ENCODE data around the gene DSE.

The DSE gene

DNA sequence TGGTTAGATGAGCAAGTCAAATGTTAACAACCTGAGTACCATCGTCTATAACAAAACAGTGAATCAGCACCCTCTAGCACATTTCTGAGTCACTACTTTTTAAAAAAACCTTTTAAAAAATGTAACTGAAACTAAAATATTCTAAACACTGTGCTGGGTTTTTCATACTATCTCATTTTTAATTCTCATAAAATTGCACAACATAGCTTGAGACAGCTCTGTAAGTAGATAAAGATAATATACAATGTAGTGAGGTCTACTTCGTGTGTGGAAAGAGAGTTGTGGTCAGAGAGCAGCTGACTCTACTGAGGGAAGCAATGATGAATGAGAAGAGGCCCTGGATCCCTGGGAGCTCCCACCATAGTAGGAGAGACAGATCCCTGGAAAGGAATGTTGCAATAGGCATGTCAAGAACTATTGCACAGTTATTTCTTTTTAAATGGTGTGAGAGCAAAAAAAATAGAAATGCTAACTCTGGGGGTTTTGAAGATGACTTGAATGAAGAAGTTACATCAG, 76.8 kb downstream of the DSE start:
- Histone ChIP-seq H3K9ac (ENCODE audit: low read depth, low read length) (no peak overlapping the region), H3K4me3 (ENCODE audit: low read length) (no peak overlapping the region), H3K27me3 (ENCODE audit: insufficient read depth, low read length) (no peaks in the 10 kb centered on the region), H3K4me1 (ENCODE audit: insufficient read depth, low read length) (0 out of 2 replicates have a peak, but pooled peaks cover 5% of the 10 kb centered on the region), H3K27ac (ENCODE audit: low read depth, low read length) (no peak overlapping the region), H3K9me3 (ENCODE audit: insufficient read depth, low read depth, low read length) (no peaks in the 10 kb centered on the region), H3K36me3 (ENCODE audit: insufficient read depth, low read length) (no peaks in the 10 kb centered on the region)
- WGBS = 68% methylated on average over 2 of the region's 2 CpGs

DNA sequence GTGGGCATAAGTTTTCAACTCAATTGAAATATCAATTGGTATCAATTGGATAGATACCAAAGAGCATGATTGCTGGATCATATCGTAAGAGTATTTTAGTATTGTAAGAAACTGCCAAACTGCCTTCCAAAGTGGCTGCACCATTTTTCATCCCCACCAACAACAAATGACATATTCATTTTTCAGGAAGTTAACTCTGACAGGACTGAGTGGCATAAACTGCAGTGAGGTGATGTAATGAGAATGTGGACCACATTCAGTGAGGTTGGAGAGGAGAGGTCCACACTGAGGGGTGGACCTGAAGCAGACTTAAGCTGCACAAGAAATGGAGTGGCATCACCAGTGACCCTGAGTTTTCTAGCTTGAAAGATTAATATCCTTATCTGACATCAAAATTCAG, 78.8 kb downstream of the DSE start:
- H3K4me1 ChIP-seq (ENCODE audit: insufficient read depth, low read length) = no peaks in the 10 kb centered on the region
- no peaks in the 10 kb centered on the region for H3K36me3 ChIP-seq (ENCODE audit: insufficient read depth, low read length)
- H3K9me3 ChIP-seq (ENCODE audit: insufficient read depth, low read depth, low read length) = no peaks in the 10 kb centered on the region
- H3K4me3 ChIP-seq (ENCODE audit: low read length) = no peak overlapping the region
- no peaks in the 10 kb centered on the region for H3K27me3 ChIP-seq (ENCODE audit: insufficient read depth, low read length)
- no peak overlapping the region for H3K9ac ChIP-seq (ENCODE audit: low read depth, low read length)
- H3K27ac ChIP-seq (ENCODE audit: low read depth, low read length) = no peak overlapping the region
- no CpG with 5 or more reads among the region's 1 CpG for WGBS

GRCh38 chr6:116450185-116450710, 79.5 kb downstream of the DSE start:
- 100% methylated on average over 1 of the region's 1 CpG for WGBS
- Histone ChIP-seq H3K27ac (ENCODE audit: low read depth, low read length) (no peak overlapping the region), H3K9ac (ENCODE audit: low read depth, low read length) (no peak overlapping the region), H3K4me1 (ENCODE audit: insufficient read depth, low read length) (no peaks in the 10 kb centered on the region), H3K36me3 (ENCODE audit: insufficient read depth, low read length) (no peaks in the 10 kb centered on the region), H3K9me3 (ENCODE audit: insufficient read depth, low read depth, low read length) (no peaks in the 10 kb centered on the region), H3K27me3 (ENCODE audit: insufficient read depth, low read length) (no peaks in the 10 kb centered on the region), H3K4me3 (ENCODE audit: low read length) (no peak overlapping the region)

- Histone ChIP-seq H3K4me1 (ENCODE audit: insufficient read depth, low read length) (no peaks in the 10 kb centered on the region), H3K9me3 (ENCODE audit: insufficient read depth, low read depth, low read length) (no peaks in the 10 kb centered on the region), H3K27ac (ENCODE audit: low read depth, low read length) (no peak overlapping the region), H3K4me3 (ENCODE audit: low read length) (no peak overlapping the region), H3K9ac (ENCODE audit: low read depth, low read length) (no peak overlapping the region), H3K27me3 (ENCODE audit: insufficient read depth, low read length) (no peaks in the 10 kb centered on the region), H3K36me3 (ENCODE audit: insufficient read depth, low read length) (no peaks in the 10 kb centered on the region)
- WGBS = 93% methylated on average over 8 of the region's 9 CpGs
These were observed 80.3 kb downstream of the DSE start for GRCh38 chr6:116450769-116451740.

- Histone ChIP-seq H3K4me3 (ENCODE audit: low read length) (no peak overlapping the region), H3K4me1 (ENCODE audit: insufficient read depth, low read length) (no peaks in the 10 kb centered on the region), H3K27ac (ENCODE audit: low read depth, low read length) (no peak overlapping the region), H3K9ac (ENCODE audit: low read depth, low read length) (no peak overlapping the region), H3K36me3 (ENCODE audit: insufficient read depth, low read length) (no peaks in the 10 kb centered on the region), H3K27me3 (ENCODE audit: insufficient read depth, low read length) (no peaks in the 10 kb centered on the region), H3K9me3 (ENCODE audit: insufficient read depth, low read depth, low read length) (no peaks in the 10 kb centered on the region)
These were observed 81.2 kb downstream of the DSE start for GRCh38 chr6:116451916-116452315.

GRCh38 chr6:116452531-116452930, 81.8 kb downstream of the DSE start:
- H3K4me3 ChIP-seq (ENCODE audit: low read length) = no peak overlapping the region
- no CpG with 5 or more reads among the region's 2 CpGs for WGBS
- H3K9me3 ChIP-seq (ENCODE audit: insufficient read depth, low read depth, low read length) = no peaks in the 10 kb centered on the region
- H3K27me3 ChIP-seq (ENCODE audit: insufficient read depth, low read length) = no peaks in the 10 kb centered on the region
- H3K4me1 ChIP-seq (ENCODE audit: insufficient read depth, low read length) = no peaks in the 10 kb centered on the region
- H3K27ac ChIP-seq (ENCODE audit: low read depth, low read length) = no peak overlapping the region
- no peaks in the 10 kb centered on the region for H3K36me3 ChIP-seq (ENCODE audit: insufficient read depth, low read length)
- H3K9ac ChIP-seq (ENCODE audit: low read depth, low read length) = no peak overlapping the region

GRCh38 chr6:116456106-116456505, 85.4 kb downstream of the DSE start:
- Histone ChIP-seq H3K4me1 (ENCODE audit: insufficient read depth, low read length) (no peaks in the 10 kb centered on the region), H3K9ac (ENCODE audit: low read depth, low read length) (no peak overlapping the region), H3K27me3 (ENCODE audit: insufficient read depth, low read length) (peaks cover 26% of the 10 kb centered on the region), H3K4me3 (ENCODE audit: low read length) (no peak overlapping the region), H3K36me3 (ENCODE audit: insufficient read depth, low read length) (no peaks in the 10 kb centered on the region), H3K9me3 (ENCODE audit: insufficient read depth, low read depth, low read length) (no peaks in the 10 kb centered on the region), H3K27ac (ENCODE audit: low read depth, low read length) (no peak overlapping the region)
- WGBS = 94% methylated on average over 3 of the region's 3 CpGs

DNA sequence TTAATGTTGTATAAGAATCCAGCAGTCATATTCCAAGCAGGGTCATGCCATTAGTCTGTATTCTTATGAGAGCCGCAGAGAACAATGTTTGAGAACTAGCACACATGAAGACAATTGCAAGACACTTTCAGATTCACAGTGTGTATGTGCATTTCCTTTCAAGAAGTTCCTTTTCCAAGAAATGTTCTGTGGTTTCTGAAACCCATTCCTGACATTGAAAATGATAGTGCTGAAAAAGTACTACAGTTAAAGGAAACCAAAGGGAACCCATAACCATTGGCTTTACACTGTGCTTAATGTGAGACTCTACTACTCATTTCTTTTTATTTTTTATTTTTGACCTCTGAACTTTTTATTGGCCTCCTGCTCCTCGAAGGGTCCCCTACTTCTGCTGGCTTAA, 86.2 kb downstream of the DSE start:
- Histone ChIP-seq H3K36me3 (ENCODE audit: insufficient read depth, low read length) (no peaks in the 10 kb centered on the region), H3K27me3 (ENCODE audit: insufficient read depth, low read length) (peaks cover 34% of the 10 kb centered on the region), H3K27ac (ENCODE audit: low read depth, low read length) (no peak overlapping the region), H3K9me3 (ENCODE audit: insufficient read depth, low read depth, low read length) (no peaks in the 10 kb centered on the region), H3K4me1 (ENCODE audit: insufficient read depth, low read length) (no peaks in the 10 kb centered on the region), H3K9ac (ENCODE audit: low read depth, low read length) (no peak overlapping the region), H3K4me3 (ENCODE audit: low read length) (no peak overlapping the region)
- 94% methylated on average over 2 of the region's 2 CpGs for WGBS

GRCh38 chr6:116458264-116458663, 87.5 kb downstream of the DSE start:
- no peak overlapping the region for H3K4me3 ChIP-seq (ENCODE audit: low read length)
- no peaks in the 10 kb centered on the region for H3K9me3 ChIP-seq (ENCODE audit: insufficient read depth, low read depth, low read length)
- H3K27ac ChIP-seq (ENCODE audit: low read depth, low read length) = no peak overlapping the region
- H3K9ac ChIP-seq (ENCODE audit: low read depth, low read length) = no peak overlapping the region
- peaks cover 47% of the 10 kb centered on the region for H3K27me3 ChIP-seq (ENCODE audit: insufficient read depth, low read length)
- WGBS = 92% methylated on average over 9 of the region's 9 CpGs
- H3K36me3 ChIP-seq (ENCODE audit: insufficient read depth, low read length) = no peaks in the 10 kb centered on the region
- H3K4me1 ChIP-seq (ENCODE audit: insufficient read depth, low read length) = 0 out of 2 replicates have a peak, but pooled peaks cover 6% of the 10 kb centered on the region

- Histone ChIP-seq H3K27me3 (ENCODE audit: insufficient read depth, low read length) (peaks cover 63% of the 10 kb centered on the region), H3K9me3 (ENCODE audit: insufficient read depth, low read depth, low read length) (no peaks in the 10 kb centered on the region), H3K4me3 (ENCODE audit: low read length) (no peak overlapping the region), H3K9ac (ENCODE audit: low read depth, low read length) (no peak overlapping the region), H3K4me1 (ENCODE audit: insufficient read depth, low read length) (peaks cover 14% of the 10 kb centered on the region; the same call in 1 of the 2 replicates), H3K36me3 (ENCODE audit: insufficient read depth, low read length) (no peaks in the 10 kb centered on the region), H3K27ac (ENCODE audit: low read depth, low read length) (no peak overlapping the region)
- 88% methylated on average over 3 of the region's 4 CpGs for WGBS
These were observed 89.2 kb downstream of the DSE start for GRCh38 chr6:116459927-116460326.

DNA sequence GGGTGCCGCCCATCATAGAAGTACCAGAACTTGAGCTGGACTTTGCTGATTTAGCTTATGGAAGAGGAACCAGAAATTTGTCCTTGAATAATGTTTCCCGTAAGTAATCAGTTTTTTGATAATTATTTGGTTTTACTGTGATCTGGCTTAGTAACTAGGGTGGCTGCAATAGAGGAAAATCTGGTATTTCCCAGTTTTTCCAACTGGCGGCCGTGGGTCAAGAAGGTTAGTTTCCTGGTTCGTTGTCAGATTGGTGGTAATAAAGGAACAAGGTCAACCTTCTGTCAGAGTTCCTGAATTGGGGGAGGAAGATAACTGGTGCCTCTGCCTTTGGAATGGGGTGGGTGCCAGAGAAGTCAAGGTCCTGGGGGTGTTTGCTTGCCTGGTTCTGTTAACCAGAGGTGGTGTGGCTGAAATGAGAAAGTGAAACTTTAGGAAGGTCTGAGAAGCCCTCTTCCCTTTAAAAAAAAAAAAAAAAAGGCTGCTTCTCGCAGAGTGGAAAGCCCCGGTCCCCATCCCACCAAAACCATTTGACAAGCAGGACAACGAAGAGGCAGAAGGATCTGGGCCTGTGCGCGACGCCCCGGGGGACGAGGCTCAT, 90.7 kb downstream of the DSE start, which contains the start of gene CALHM6:
Gene CALHM6, plus strand, starts transcription at position 45 of the 601 bp plus-strand sequence. Its CDS starts 555 bp downstream, at position 600.
- WGBS = 45% methylated on average over 13 of the region's 13 CpGs
- peaks cover 63% of the 10 kb centered on the region for H3K27me3 ChIP-seq (ENCODE audit: insufficient read depth, low read length)
- no peaks in the 10 kb centered on the region for H3K9me3 ChIP-seq (ENCODE audit: insufficient read depth, low read depth, low read length)
- H3K4me1 ChIP-seq (ENCODE audit: insufficient read depth, low read length) = peaks cover 17% of the 10 kb centered on the region; the same call in 1 of the 2 replicates
- no peak within 1 kb of the TSS for H3K27ac ChIP-seq (ENCODE audit: low read depth, low read length)
- H3K9ac ChIP-seq (ENCODE audit: low read depth, low read length) = peak within 1 kb of the TSS; percentile 73
- peak within 1 kb of the TSS; percentile 56 for H3K4me3 ChIP-seq (ENCODE audit: low read length)
- H3K36me3 ChIP-seq (ENCODE audit: insufficient read depth, low read length) = no peaks in the 10 kb centered on the region
